OCI-LY7 (cell line): ENCODE measurements around the gene HAL. TPM values are rescaled to one million over a fixed set of nuclear protein-coding genes. Genes with fewer than 3 reads are reported as not detected.

Source experiments
- BruUV-seq: library from RNA; stranded (reverse); fragments of 400-500 nt; replicated peaks from 2 replicates; lab custom pipeline; 2021; lab: Mats Ljungman, UMichigan
- CTCF ChIA-PET: fragments of 300-600 bp; sonication (Branson Sonifier 250); formaldehyde crosslinking; loops from one replicate; lab custom pipeline; 2022; ENCODE audit warnings: antibody characterized with exemption; ENCODE audit not compliant: unreplicated experiment; lab: Charles Lee
- POLR2A ChIA-PET: fragments of 300-600 bp; sonication (Branson Sonifier 250); formaldehyde crosslinking; loops from one replicate; lab custom pipeline; 2022; ENCODE audit warnings: antibody characterized with exemption; lab: Charles Lee
- DNase-seq: peaks from one replicate; pipeline ENCODE4 v3.0.0-alpha.2; 2015; ENCODE audit warnings: low spot score
- H2AFZ ChIP-seq: fragments of 200-600 bp; sonication (generic), shearing (Covaris generic); 2 replicates; pipeline ENCODE4 v1.6.1; 2014; ENCODE audit warnings: mild to moderate bottlenecking, antibody characterized with exemption, low read length, moderate library complexity
- H3K27ac ChIP-seq: fragments of 200-600 bp; sonication (generic); 2 replicates; pipeline ENCODE4 v1.5.1; 2014; ENCODE audit warnings: mixed run types, low read depth, mild to moderate bottlenecking, moderate library complexity, low read length, inconsistent platforms; ENCODE audit not compliant: poor library complexity, severe bottlenecking
- H3K36me3 ChIP-seq: fragments of 200-600 bp; sonication (generic); 2 replicates; pipeline ENCODE4 v1.6.1; 2014; ENCODE audit warnings: mild to moderate bottlenecking, antibody characterized with exemption, low read length, moderate library complexity, mixed read lengths; ENCODE audit not compliant: insufficient read depth
- H3K4me1 ChIP-seq: fragments of 200-600 bp; sonication (generic); 2 replicates; pipeline ENCODE4 v1.5.1; 2014; ENCODE audit warnings: mild to moderate bottlenecking, low read length; ENCODE audit not compliant: insufficient read depth, poor library complexity, severe bottlenecking
- H3K4me2 ChIP-seq: fragments of 200-600 bp; sonication (generic); 2 replicates; pipeline ENCODE4 v1.6.1; 2014; ENCODE audit warnings: mild to moderate bottlenecking, low read length
- H3K4me3 ChIP-seq: fragments of 200-600 bp; sonication (generic); 2 replicates; pipeline ENCODE4 v1.5.1; 2014; ENCODE audit warnings: mild to moderate bottlenecking, low read depth, low read length; ENCODE audit not compliant: poor library complexity, severe bottlenecking
- H3K79me2 ChIP-seq: fragments of 200-600 bp; sonication (generic); 2 replicates; pipeline ENCODE4 v1.6.1; 2016; ENCODE audit warnings: low read depth, mild to moderate bottlenecking, low read length, moderate library complexity, mixed read lengths; ENCODE audit not compliant: insufficient read depth
- H3K9me2 ChIP-seq: fragments of 200-600 bp; sonication (generic); 2 replicates; pipeline ENCODE4 v1.6.1; 2016; ENCODE audit warnings: mild to moderate bottlenecking, low read length, mixed read lengths; ENCODE audit not compliant: insufficient read depth
- H3K9me3 ChIP-seq: fragments of 200-600 bp; sonication (generic); 2 replicates; pipeline ENCODE4 v1.6.1; 2014; ENCODE audit warnings: mild to moderate bottlenecking, mixed run types, low read length, mixed read lengths
- H4K20me1 ChIP-seq: fragments of 200-600 bp; sonication (generic); 2 replicates; pipeline ENCODE4 v1.6.1; 2014; ENCODE audit warnings: mild to moderate bottlenecking, antibody characterized with exemption, low read length, moderate library complexity, mixed read lengths; ENCODE audit not compliant: insufficient read depth
- CTCF ChIP-seq: fragments of 200-600 bp; sonication (generic); conservative IDR thresholded peaks from 2 replicates; pipeline ENCODE4 v1.5.1; 2014; ENCODE audit warnings: mild to moderate bottlenecking, antibody characterized with exemption, low read length, moderate library complexity, mixed read lengths
- EZH2phosphoT487 ChIP-seq: fragments of 200-600 bp; sonication (generic); IDR thresholded peaks from 2 replicates; pipeline ENCODE4 v1.6.1; 2018; ENCODE audit warnings: low read depth, borderline replicate concordance, mild to moderate bottlenecking, mixed run types, antibody characterized with exemption, low read length, moderate library complexity, mixed read lengths
- intact Hi-C: fragments of 100-400 bp; cut with micrococcal nuclease; formaldehyde crosslinking; loops from one replicate; pipeline ENCODE4 v1.10.0; 2022; ENCODE audit not compliant: unreplicated experiment
- total RNA-seq, 2 experiments: library from RNA; depleted of rRNA in 1 of 2; stranded (reverse); fragments of >200 nt in 1 of 2; shearing (Covaris generic) in 1 of 2; gene quantifications; 2 replicates each; pipeline ENCODE4 v1.2.3, GENCODE V29; 2014 to 2022

Gene HAL
- total RNA-seq, 2 experiments from 2014 or later: 0.25 to 1.4 TPM

GRCh38 chr12:95988506-95989275 is 7.5 kb downstream of the HAL start:
- no peaks in the 10 kb centered on the region for H3K9me3 ChIP-seq
- ChIA-PET POLR2A (interaction anchor here (0.6 to 0.8 kb wide), 2 partner anchors 33 to 48 kb away, joined by 3 read pairs; no protein-coding TSS in a partner anchor), CTCF (no interaction called here)
- H3K4me1 ChIP-seq: no peaks in the 10 kb centered on the region
- H3K9me2 ChIP-seq: no peaks in the 10 kb centered on the region
- no peak overlapping the region for H3K4me3 ChIP-seq
- no peaks in the 10 kb centered on the region for H3K36me3 ChIP-seq
- no TSS peak for BruUV-seq
- no peak overlapping the region for H2AFZ ChIP-seq
- H3K27ac ChIP-seq: no peak overlapping the region
- no peak for TF ChIP-seq EZH2phosphoT487
- TF ChIP-seq CTCF: no peak
- H4K20me1 ChIP-seq: no peaks in the 10 kb centered on the region
- H3K79me2 ChIP-seq: no peaks in the 10 kb centered on the region
- no peak overlapping the region for H3K4me2 ChIP-seq
- no peak for DNase-seq
- intact Hi-C loops: no loop called here

DNA sequence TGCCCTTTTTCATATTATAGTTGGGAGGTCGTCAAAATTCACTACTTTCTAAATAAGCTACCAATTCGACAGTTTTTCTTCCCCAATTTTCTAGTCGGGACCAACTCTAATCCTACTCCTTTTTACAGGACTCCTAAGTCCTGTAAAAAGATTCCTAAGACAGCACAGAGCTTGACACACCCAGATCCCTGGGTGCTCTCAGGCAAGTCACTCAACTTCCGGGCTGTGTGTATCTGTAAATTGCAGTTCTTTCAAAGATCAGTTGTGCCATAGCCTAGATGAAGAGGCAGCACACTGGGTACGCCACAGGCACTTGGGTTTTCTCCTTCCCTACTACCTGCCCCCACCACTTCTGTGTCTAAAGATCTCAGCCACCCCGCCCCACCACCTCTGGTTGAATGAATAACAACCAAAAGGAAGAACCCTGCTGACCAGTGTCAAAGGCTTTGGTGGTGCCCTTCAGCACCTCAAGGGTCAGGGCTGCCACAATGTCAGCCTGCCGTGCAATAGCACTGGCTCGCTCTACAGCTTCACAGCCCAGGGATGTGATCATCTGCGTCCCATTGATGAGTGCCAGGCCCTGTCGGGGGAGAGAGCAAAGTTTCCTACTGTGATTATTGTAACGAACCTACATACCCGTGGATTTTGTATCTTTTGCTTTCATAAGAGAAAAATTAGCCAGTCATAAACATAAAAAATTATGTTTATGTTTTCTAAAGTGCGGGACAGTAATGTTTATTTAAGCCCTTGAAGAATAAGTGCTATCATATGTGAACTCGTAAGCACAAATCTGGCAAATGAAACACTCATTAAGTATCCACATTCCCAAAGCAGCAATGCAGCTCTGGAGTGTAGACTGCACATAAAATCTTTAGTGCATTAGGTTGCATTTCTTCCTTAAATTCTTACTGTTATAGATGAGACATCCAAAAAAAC is 9.2 kb downstream of the HAL start:
- Histone ChIP-seq H3K4me3 (no peak overlapping the region), H3K4me2 (no peak overlapping the region), H4K20me1 (no peaks in the 10 kb centered on the region), H3K9me3 (no peaks in the 10 kb centered on the region), H3K4me1 (no peaks in the 10 kb centered on the region), H3K79me2 (no peaks in the 10 kb centered on the region), H3K27ac (no peak overlapping the region), H3K9me2 (no peaks in the 10 kb centered on the region), H2AFZ (no peak overlapping the region), H3K36me3 (no peaks in the 10 kb centered on the region)
- POLR2A ChIA-PET: interaction anchor here (1.3 kb wide), 1 partner anchor 44 kb away, joined by 3 read pairs; no protein-coding TSS in a partner anchor
- no TSS peak for BruUV-seq
- intact Hi-C loops: no loop called here
- CTCF ChIA-PET: no interaction called here
- no peak for TF ChIP-seq CTCF
- TF ChIP-seq EZH2phosphoT487: no peak
- no peak for DNase-seq
